BJ (cell line): Measurements from ENCODE around the gene TUBB4B. TPM values are rescaled to one million over a fixed set of nuclear protein-coding genes. Genes with fewer than 3 reads are reported as not detected.
"Not testable (repeated sequence)": the region's sequence is repeated elsewhere in the genome, so short reads cannot be mapped to it uniquely, and the experiment has no call there.

ENCODE experiments used
- CTCF ChIA-PET: fragments of 350-600 bp; formaldehyde crosslinking; extraction: SDS; loops from one replicate; lab custom pipeline; 2021; ENCODE audit warnings: antibody characterized with exemption, inconsistent platforms; lab: Yijun Ruan, JAX
- POLR2A ChIA-PET: fragments of 300-600 bp; sonication (Branson Sonifier 250); formaldehyde crosslinking; extraction: SDS; loops from one replicate; lab custom pipeline; 2021; ENCODE audit warnings: antibody characterized with exemption; lab: Charles Lee
- DNase-seq: peaks from one replicate; pipeline ENCODE4 v3.0.0-alpha.2; 2011; ENCODE audit warnings: low read depth
- H3K27me3 ChIP-seq: 2 replicates; pipeline ENCODE4 v1.6.0; 2011; ENCODE audit warnings: low read length; ENCODE audit not compliant: control insufficient read depth, insufficient read depth
- H3K36me3 ChIP-seq: 2 replicates; pipeline ENCODE4 v1.5.1; 2011; ENCODE audit warnings: low read length; ENCODE audit not compliant: control insufficient read depth, insufficient read depth
- H3K4me3 ChIP-seq: 2 replicates; pipeline ENCODE4 v1.5.1; 2011; ENCODE audit warnings: low read depth, mild to moderate bottlenecking, control low read depth, low read length
- CTCF ChIP-seq: IDR thresholded peaks from 2 replicates; pipeline ENCODE4 v1.5.1; 2011; ENCODE audit warnings: low read depth, mild to moderate bottlenecking, control low read depth, inconsistent platforms, low read length, moderate library complexity; ENCODE audit not compliant: insufficient read depth
- polyA plus RNA-seq: library from polyadenylated mRNA; depleted of rRNA; stranded (reverse); fragments of >200 nt; gene quantifications from 2 replicates; pipeline ENCODE4 v1.2.3, GENCODE V29; 2011

Gene TUBB4B
- polyA plus RNA-seq, 1 experiment = 385 TPM

GRCh38 chr9:137256856-137257255, 15.8 kb downstream of the TUBB4B start:
- no peaks in the 10 kb centered on the region for H3K27me3 ChIP-seq
- H3K36me3 ChIP-seq = peaks cover 5% of the 10 kb centered on the region
- ChIA-PET CTCF (interaction anchor here (1.1 kb wide), 1 partner anchor 20 kb away, joined by 5 read pairs; no protein-coding TSS in a partner anchor), POLR2A (no interaction called here)
- DNase-seq = no peak
- no peak overlapping the region for H3K4me3 ChIP-seq
- no peak for TF ChIP-seq CTCF

GRCh38 chr9:137262173-137262908, 21.3 kb downstream of the TUBB4B start:
- H3K4me3 ChIP-seq, POLR2A ChIA-PET, H3K27me3 ChIP-seq, DNase-seq: not testable (repeated sequence)
- CTCF ChIA-PET = interaction anchor here (1.1 to 1.9 kb wide), 5 partner anchors 11 to 26 kb away, joined by 3 to 6 read pairs (median 3); partner anchors contain the start of gene TUBB4B
- peaks cover 24% of the 10 kb centered on the region for H3K36me3 ChIP-seq
- peak; percentile 55 for TF ChIP-seq CTCF

GRCh38 chr9:137262909-137263285, 21.8 kb downstream of the TUBB4B start:
- no peak overlapping the region for H3K4me3 ChIP-seq
- H3K27me3 ChIP-seq = no peaks in the 10 kb centered on the region
- ChIA-PET POLR2A (no interaction called here), CTCF (interaction anchor here (1.1 to 1.2 kb wide), 2 partner anchors 22 to 26 kb away, joined by 3 to 4 read pairs; partner anchors contain the start of gene TUBB4B)
- H3K36me3 ChIP-seq = peaks cover 25% of the 10 kb centered on the region
- TF ChIP-seq CTCF = no peak
- no peak for DNase-seq

GRCh38 chr9:137263506-137263905, 22.4 kb downstream of the TUBB4B start:
- H3K4me3 ChIP-seq = no peak overlapping the region
- H3K36me3 ChIP-seq = peaks cover 25% of the 10 kb centered on the region
- DNase-seq = no peak
- H3K27me3 ChIP-seq = no peaks in the 10 kb centered on the region
- no peak for TF ChIP-seq CTCF
- ChIA-PET CTCF (no interaction called here), POLR2A (no interaction called here)

- Histone ChIP-seq H3K4me3 (no peak overlapping the region), H3K27me3 (no peaks in the 10 kb centered on the region), H3K36me3 (peaks cover 27% of the 10 kb centered on the region)
- ChIA-PET CTCF (interaction anchor here (3.1 kb wide), 1 partner anchor 27 kb away, joined by 9 read pairs; no protein-coding TSS in a partner anchor), POLR2A (no interaction called here)
- TF ChIP-seq CTCF = no peak
- DNase-seq = no peak
Measured at GRCh38 chr9:137264067-137264466, 23.0 kb downstream of the TUBB4B start.
